ENCODE results near the gene ARHGAP15.

The ARHGAP15 gene

DNA sequence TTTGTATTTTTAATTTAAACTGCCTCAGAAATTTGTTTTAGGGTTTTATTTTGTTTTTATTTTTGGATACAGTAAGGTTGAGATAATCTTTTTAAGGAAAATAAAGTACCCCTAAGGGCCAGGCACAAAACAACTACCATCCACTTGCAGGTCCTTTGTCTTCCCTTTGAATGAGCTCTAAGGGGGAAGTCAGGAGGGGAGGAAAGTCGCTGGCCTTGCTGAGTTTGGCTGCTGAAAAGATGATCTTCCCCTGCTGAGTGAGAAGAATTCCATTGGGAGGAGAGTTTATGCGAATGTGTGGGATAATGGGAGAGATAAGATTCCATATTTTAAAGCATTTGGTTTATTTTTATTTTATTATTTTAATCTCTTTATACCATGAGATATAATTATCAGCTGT is 100.7 kb downstream of the ARHGAP15 start:
- no peak for DNase-seq

DNA sequence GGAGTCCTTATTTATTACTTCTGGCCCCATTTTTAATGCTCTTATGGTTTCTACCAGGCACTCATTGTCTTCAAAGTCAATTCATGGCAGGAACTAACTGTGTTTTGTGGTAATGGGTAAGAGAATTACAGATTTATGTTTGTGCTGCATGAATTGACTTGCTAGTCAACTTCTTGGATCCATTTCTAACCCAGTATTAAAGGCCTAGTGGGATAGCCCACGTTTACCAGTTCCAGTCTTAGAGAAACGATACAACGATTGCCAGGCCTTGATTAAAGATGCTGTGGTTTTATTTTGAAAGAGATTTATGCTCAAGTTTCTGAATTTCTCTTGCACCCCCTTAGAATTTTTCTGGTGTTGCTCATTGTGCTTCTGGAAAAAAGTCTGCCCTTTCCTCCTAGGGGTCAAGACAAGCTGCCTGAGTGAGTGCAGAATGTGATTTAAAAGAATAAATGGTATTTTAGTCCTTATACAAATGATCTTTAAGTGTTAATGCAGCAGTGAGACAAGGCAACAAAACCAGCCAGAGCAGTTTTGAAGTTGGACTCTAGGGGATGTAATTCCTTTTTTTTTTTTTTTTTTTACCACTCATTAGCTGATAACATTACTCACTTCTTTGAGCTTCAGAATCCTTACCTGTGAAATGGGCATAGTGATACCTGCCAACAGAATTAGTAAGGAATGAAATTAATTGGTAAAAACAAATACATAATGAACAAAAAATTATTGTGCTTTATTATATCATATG is 101.5 kb downstream of the ARHGAP15 start:
- DNase-seq, result no peak

DNA sequence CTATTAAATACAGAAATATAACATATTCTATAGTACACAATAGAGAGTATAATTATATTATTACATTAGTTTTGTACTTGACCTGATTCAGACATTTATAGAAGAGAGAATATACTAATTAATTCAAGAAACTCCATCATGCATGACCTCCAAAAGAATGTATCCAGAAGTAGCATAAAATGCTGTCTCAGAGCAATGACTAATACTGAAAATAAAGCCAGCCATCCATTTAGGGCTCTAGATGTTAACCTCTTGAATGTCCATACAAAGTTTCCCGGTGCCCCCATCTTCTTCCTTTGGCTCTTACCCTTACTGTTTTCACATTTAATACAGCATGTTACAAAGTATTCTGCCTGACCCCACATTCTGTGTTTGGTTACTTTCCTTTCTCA is 102.0 kb downstream of the ARHGAP15 start:
- no peak for DNase-seq

DNA sequence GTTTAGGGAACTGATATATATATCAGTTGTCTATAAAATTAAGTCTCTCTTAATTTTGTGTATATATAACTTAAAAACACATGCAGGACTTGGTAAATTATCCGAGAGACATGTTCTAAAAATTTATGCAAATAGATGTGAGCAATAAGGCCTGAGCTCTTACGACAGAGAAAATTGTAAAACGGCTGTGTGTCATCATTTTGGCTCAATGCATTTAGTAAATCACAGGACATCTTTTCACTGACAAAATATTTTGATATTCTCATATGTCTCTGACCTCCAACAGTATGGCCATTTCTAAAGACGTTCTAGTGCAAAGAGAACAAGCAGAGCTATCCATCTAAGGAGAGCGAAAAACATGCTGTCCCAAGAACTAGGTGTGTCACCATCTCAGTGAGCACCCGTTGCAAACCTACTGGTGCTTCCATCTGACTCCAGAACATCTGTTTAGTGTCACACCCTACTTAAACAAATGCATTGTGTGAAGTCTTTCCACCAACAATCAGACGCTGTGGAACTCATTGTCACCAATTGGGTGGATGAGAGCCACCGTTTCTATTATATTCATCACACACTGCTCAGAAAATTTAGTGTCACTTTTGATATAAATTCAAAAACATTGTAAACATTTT is 108.0 kb downstream of the ARHGAP15 start:
- DNase-seq, result no peak

DNA sequence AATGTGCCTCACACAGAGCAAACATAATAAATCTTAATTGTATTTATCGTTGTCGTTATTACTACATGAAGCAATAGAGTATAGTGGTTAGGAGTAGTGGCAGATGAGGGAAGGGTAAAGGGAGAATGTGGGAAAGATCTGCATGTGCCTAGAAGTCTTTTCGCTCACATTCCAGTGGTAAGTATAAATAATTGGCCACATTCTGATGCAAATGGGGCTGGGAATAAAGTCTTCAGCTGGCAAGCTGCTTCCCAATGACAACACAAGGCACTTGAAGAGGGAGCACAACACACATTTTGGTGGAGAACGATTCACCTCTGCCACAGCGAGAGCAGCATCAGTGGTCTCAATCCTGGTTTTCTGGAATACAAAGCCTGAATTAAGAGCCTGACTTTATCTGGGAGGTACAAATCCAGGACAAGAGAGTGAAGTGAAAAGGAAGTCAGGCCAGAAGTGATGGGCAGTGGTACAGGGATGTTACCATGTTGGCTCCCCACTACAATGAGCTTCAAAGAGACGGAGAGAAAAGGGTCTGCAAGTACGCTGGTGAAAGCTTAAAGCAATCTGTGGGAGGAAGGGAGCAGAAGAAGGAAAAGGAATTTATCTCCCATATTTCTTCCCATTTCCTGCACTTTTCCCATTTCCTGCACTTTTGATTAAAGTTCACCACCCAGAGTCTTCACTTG is 112.3 kb downstream of the ARHGAP15 start:
- no peak for DNase-seq

DNA sequence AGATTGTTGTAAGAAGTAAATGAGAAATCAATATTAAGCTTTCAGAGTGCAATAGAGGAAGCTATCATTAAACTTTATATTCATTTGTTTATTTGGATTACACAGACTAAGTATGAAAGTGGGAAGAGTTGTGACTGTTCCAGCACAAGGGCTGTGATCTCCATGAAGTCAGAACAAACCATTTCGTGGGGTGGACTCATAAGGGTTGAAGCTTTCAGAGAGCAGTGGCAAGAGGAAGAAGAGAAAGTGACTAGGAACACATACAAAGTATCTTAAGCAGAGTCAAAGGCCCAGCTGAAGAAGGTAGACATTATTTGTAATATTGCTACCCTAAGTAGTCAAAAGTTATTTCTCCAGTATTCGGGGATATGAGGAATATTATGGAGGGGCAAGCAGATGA is 117.0 kb downstream of the ARHGAP15 start:
- DNase-seq, result no peak

DNA sequence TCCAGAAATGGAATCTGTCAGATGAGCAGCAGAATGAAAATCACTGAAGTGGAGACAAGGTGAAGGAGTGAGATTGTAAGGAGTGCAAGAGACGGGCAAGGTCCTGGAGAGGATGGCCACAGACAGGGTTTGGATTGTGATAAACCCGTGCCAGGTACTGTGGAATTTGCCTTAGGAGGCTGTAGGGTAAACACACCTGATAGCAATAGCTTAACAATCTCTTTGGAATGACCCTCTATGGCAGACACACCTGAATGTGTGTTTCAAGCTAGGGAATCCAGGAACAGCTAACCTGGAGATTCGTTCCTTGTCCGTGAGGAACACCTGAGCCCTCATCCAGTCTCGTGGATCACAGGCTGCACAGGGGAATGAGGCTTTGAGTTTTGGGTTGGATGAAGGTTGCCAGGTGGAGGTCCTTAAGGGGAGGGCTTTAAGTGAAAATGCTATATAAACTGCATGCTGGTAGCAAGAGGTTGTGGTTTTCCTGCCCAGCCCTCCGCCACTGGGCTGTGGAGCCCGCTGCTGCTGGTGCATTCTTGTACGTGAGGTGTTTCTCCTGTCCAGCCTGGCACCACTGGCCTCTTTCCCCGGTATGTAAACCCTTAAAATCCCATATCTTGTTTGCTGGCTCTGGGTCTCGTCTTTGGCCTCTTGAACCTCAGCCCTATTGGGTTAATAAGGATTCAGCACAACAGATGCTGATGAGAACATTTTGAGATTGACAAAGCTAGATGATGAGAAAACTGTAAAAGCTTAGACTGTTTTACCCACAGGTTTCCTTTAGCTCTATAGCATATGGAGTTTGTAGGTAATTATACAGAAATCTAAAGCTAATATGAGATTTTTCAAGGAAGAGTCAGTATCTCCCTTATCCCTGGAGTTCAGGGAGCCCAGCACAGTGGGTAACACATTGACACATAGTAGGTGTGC is 117.9 kb downstream of the ARHGAP15 start:
- no peak for DNase-seq

DNA sequence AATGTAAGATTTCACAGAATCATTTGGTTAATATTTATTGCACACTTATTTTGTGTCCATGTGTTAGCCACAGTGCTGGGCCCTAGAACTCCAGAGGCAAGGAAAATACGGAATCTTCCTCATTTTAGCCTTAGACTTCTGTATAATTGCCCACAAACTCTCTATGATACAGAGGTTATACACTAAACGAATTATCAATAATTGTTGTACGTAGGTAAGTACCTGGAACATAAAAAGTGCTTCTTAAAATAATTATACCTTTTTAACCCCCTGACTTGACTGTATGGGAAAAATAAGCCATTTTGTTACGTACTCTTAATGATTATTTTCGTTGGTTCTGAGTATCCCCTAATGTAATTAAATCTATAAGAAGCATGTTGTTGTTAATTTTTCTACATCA is 119.4 kb downstream of the ARHGAP15 start:
- DNase-seq, result no peak

DNA sequence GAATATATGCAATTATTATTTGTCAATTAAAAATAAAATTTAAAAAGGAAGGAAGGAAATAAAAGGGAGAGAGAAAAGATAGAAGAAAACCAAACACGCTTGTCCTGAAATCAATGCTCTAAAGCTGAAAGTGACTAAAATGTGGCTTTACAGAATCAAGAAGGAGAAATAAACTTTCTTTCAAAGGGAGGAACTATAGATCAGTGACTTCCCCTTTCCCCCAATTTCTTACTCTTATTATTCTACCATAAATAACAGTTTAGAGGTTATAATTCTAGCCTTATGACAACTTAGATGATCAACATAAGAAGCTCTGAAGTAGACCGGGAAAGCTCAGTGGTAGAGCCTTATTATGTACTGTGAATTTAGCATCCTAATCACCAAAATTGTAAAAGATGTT is 122.5 kb downstream of the ARHGAP15 start:
- no peak for DNase-seq

DNA sequence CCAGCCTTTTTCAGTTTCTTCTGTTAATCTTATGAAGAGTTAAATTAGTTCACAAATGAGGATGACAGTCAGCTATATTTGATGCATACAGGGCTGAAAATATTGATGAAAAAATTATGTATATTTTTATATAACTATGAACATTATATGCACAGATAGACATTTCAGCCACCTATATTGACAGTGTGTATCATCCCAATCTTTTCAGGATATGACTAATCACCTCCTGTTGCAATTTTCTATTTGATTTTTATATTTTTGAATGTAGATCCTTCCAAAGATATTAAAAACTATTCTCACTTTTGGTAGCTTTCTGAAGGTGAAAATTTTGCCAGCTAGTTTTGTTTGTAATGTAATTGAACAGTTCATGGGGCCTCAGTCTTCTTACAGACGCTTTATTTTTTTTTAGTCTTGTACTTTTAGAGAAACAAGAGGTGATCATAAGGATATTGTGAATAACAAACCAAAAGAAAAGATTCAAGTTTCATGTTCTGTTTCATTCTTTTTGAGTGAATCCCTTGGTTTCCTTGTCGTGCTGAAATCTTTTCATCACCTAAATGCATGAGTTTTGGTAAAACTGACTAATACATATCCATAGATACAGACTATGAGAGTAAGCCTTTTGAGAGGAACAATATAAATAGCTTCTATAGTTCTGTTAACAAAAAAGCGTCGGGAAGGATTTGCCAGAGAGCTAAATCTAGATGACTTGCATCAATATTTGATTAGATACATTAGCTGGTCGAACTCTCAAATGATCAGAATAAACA is 123.1 kb downstream of the ARHGAP15 start:
- no peak for DNase-seq

DNA sequence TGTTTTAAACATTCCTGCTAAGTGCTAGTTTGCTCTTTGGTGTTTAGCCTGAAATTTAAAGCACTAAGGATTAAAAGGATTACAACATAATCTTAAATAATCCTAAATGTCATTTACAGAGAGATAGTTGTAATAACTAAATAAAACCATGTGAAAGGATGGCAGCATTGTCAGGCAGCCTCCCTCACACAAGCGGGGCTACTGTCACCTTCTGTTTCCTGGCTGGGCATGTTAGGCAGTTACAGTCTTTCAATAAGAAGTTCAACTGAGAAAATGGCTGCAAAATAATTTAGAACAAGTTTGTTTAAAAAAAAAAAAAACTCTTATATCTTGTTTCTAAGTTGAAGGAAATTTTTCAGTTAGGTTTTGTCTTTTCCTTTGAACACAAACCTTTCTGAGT is 124.9 kb downstream of the ARHGAP15 start:
- DNase-seq, result no peak

DNA sequence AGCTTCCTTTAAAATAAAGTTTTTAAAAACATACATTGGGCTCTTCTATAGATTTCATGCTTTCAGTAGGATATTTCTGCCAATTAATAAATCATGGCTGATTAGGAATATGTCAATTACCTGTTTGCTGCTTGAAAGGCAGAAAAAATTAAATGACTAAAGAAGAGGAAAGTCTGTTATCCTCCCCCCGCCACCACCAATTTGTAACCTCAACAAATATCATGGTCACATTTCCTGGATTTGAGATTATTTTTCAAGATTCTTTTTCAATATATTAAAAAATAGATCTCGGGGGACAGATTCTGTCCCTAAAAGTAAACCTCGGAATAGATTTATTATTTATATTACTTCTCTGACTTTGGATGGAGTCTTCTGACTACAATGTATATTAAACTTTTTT is 125.9 kb downstream of the ARHGAP15 start:
- DNase-seq, result no peak

DNA sequence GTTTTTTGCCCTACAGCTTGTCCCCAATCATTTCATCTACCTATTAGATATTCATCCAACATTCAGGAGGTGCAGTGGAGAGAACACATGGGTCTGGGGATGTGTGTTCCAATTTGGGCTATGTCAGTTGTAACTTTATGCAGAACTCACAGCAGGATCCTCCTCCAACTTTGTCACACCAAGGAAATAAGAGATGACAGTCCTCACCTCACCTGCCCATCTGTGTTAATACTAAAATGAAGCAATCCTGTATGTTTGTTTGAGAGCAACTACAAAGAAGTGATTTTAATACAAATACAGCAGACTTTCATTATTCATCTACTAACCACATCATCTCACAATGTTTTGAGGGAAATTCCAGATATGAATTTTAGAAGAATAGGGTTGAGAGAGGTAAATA is 126.7 kb downstream of the ARHGAP15 start:
- DNase-seq, result no peak

DNA sequence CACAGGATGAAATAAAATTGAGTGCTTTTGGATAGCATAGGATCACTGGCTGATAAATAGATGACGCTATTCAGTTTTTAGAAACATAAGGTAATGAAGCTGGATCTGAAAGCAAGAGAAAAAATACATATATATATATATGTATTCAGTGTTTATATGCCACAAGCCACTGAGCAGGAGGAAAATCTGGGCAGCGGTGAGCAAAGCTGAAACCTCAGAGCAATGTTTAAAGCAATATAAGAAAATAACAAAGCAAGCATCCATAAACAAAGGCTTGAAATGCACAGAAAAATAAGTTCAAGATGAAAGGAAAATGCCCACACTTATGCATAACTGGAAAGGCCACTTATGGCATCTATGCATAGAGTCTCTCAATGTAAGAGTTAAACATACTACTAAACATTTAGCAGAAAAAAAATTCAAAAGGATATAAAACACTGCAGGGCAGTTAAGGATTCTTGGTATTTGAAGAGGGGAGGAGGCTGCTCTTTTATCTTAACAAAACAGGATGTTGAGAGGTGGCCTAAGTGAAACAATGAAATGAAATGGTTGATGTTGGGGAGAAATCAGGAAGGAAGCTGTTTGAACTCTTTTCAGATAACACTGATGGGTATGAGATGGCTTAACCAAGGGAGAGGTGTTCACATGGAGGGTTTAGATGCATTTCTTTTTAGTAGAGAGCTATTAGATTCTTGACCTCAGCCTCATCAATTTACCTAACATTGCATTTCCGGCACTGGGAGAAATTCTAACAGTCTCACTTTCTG is 129.1 kb downstream of the ARHGAP15 start:
- no peak for DNase-seq

DNA sequence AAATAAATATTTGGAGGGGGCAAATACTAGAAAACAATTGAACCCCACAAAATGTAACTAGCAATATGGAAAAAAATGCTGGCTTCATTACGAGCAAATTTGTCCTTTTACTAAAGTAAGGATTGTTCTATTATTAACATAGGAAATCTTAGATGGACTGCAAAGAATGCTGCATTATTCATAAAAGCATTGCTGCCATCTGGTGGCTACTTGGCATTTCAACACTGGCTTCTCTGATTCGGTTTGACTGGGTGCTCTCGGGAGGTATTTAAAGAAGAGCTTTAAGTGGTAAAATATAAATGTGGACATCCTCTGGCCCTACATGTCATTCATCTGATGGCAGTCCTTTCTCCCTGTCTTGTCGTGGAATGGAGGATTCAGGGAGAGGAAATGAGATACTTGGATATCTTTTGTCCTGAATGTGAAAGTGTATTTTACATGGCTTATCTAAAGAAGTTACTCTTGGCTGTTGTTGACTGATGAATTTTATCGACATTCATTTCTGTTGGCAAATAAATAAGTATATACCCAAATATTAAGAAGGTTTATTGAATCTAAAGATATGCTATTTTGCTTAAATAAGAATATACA is 130.2 kb downstream of the ARHGAP15 start:
- DNase-seq, result peak; percentile 26

DNA sequence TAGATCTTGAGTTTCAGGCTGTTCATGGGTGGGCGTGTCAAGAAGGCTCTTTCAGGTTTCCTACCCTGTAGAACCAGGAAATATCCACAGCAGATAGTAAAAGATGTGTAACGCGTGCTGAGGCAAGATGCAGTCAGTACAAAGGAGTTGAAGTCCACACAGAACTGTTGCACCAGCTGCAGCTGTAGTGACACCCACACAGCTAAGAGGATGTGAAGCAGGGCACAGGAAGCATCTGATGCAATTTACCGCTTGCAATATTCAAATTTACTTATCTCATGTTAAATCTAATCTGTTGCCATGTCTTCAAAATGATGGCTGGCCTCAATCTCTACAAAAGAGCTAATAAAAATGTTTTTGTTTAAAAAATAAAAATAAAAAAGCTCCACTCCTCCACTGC is 132.8 kb downstream of the ARHGAP15 start:
- DNase-seq, result no peak

DNA sequence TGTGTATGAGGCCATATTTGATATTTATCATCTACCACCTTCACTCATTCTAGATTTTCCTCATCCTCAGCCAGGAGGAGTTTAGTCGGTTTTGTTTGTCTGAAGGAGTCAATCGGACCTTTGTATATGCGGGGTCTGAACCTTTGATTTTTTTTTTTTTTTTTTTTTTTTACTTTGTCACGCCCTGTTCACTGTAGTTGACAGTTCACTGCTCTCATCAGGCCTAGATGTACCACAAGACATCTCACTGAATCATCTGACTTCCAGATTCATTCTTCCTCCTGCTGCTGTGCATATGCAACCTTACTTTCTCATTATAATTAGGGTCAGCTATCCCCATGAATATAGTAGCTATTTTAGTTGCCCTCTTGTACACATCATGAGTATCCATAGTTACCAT is 133.2 kb downstream of the ARHGAP15 start:
- no peak for DNase-seq

DNA sequence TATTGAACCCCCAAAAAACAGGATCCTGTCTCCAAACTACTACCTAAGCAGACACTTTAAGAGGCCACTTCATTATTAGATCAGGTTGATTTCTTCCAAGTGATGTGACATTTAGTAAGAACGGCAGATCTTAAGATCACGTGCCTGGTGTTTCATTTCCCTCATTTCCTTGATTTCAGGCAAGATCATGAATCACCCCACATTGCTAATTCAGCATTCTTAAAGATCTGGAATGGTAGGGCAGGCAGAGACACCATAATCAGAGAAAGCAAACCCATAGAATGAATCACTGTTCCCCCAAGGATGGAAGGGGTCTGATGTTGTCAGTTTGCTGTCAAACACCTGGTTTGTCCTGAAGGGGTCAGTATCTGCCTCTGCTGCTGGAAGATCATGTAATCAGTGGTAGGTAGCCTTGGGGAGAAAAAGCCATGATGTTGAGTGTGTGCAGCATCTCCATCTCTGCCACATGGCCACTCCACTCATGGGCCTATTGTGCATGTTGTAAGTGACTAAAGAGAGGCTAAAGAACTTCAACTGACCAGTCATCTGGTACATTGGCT is 133.9 kb downstream of the ARHGAP15 start:
- DNase-seq, result no peak

DNA sequence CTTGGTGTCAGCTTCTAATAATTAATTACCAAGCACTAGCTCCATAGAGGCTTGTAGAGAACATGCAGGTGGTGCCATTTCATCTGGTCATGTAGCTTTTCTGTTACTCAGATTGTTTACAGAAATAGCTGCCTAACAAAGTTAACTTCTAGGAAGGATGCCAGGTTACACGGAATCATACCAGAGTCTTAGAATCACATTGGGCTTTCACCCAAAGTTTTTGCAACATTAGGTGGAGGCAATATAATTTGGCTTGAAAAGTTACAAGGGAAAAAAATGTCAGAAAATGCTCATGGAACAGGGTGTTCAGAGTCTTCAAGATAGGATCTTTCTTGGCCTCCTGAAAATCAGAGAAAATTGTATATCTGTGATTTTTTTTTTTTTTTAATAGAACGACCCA is 135.6 kb downstream of the ARHGAP15 start:
- no peak for DNase-seq

DNA sequence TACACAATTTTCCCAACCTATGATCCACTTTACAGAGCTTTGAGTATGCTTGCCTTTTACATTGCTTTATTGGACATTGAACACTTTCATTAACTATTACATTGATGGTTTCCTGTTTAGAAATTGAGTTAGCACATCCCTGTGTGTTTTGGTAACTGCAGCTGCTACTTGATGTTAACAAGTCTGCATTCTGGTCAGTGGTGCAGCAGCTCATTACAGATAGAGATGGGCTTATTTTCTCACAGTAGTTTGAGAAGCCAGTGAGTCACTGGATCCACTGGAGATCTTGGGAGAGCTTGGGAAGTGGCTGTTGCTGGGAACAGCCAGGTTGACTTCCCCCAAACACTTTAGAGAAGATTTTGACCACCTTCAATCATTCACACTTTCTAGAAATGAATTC is 150.5 kb downstream of the ARHGAP15 start:
- no peak for DNase-seq

Data from NCI-H2081 treated with DMSO at 0.1 percent for 48 hours (cell line).